ENCODE results near the gene TUBB4A. TPM values are rescaled to one million over a fixed set of nuclear protein-coding genes. Genes with fewer than 3 reads are reported as not detected.
A peak's percentile ranks its signal among the peaks of the same experiment; 100 is the strongest.

TUBB4A gene
- polyA plus RNA-seq, 1 donor from 2014 or later: 17.8 TPM

GRCh38 chr19:6483235-6483634, 18.9 kb downstream of the TUBB4A start:
- H3K4me3 ChIP-seq (ENCODE audit: low read length): no peak overlapping the region
- no peaks in the 10 kb centered on the region for H3K36me3 ChIP-seq (ENCODE audit: insufficient read depth, low read length)
- no peaks in the 10 kb centered on the region for H3K27me3 ChIP-seq (ENCODE audit: insufficient read depth, low read depth, low read length)
- H4K20me1 ChIP-seq (ENCODE audit: insufficient read depth): no peaks in the 10 kb centered on the region
- no peak overlapping the region for H3K4me2 ChIP-seq (ENCODE audit: low read length)
- TF ChIP-seq CTCF (IDR thresholded peaks at IDR 0.05; ENCODE audit: poor library complexity, severe bottlenecking): no peak
- peak; percentile 33 for TF ChIP-seq POLR2AphosphoS5 (IDR thresholded peaks at IDR 0.05)
- no peak for TF ChIP-seq TAF1 (IDR thresholded peaks at IDR 0.05; ENCODE audit: low read depth)
- TF ChIP-seq MXI1 (conservative IDR thresholded peaks at IDR 0.05; ENCODE audit: poor library complexity, severe bottlenecking): no peak
- TF ChIP-seq SMC3 (conservative IDR thresholded peaks at IDR 0.05; ENCODE audit: poor library complexity): no peak
- no peak for TF ChIP-seq REST (IDR thresholded peaks at IDR 0.05; ENCODE audit: borderline replicate concordance)
- no peaks in the 10 kb centered on the region for H3K79me2 ChIP-seq (replicated peaks; ENCODE audit: insufficient read depth, low read length)
- no peak overlapping the region for H3K9ac ChIP-seq (ENCODE audit: low read length)
- no peaks in the 10 kb centered on the region for H3K9me3 ChIP-seq (ENCODE audit: low read length)
- no peak overlapping the region for H3K27ac ChIP-seq (ENCODE audit: low read length)
- no peak overlapping the region for H2AFZ ChIP-seq (ENCODE audit: low read depth, low read length)
- H3K9me2 ChIP-seq (ENCODE audit: insufficient read depth, low read length): no peaks in the 10 kb centered on the region
- H3F3A ChIP-seq (ENCODE audit: insufficient read depth, low read length, poor library complexity, severe bottlenecking): no peaks in the 10 kb centered on the region

GRCh38 chr19:6482343-6482686, 19.8 kb downstream of the TUBB4A start:
- no peak overlapping the region for H3K27ac ChIP-seq (ENCODE audit: low read length)
- H3K27me3 ChIP-seq (ENCODE audit: insufficient read depth, low read depth, low read length): no peaks in the 10 kb centered on the region
- H3K79me2 ChIP-seq (replicated peaks; ENCODE audit: insufficient read depth, low read length): no peaks in the 10 kb centered on the region
- no peak overlapping the region for H3K4me2 ChIP-seq (ENCODE audit: low read length)
- H3K9me3 ChIP-seq (ENCODE audit: low read length): no peaks in the 10 kb centered on the region
- H3F3A ChIP-seq (ENCODE audit: insufficient read depth, low read length, poor library complexity, severe bottlenecking): no peaks in the 10 kb centered on the region
- H3K4me3 ChIP-seq (ENCODE audit: low read length): no peak overlapping the region
- H3K36me3 ChIP-seq (ENCODE audit: insufficient read depth, low read length): no peaks in the 10 kb centered on the region
- no peak overlapping the region for H2AFZ ChIP-seq (ENCODE audit: low read depth, low read length)
- no peaks in the 10 kb centered on the region for H4K20me1 ChIP-seq (ENCODE audit: insufficient read depth)
- no peaks in the 10 kb centered on the region for H3K9me2 ChIP-seq (ENCODE audit: insufficient read depth, low read length)
- TF ChIP-seq RAD21 (conservative IDR thresholded peaks at IDR 0.05) (no peak), POLR2AphosphoS5 (IDR thresholded peaks at IDR 0.05) (no peak), TAF1 (IDR thresholded peaks at IDR 0.05; ENCODE audit: low read depth) (no peak), MXI1 (conservative IDR thresholded peaks at IDR 0.05; ENCODE audit: poor library complexity, severe bottlenecking) (no peak), EZH2 (IDR thresholded peaks at IDR 0.05; ENCODE audit: borderline replicate concordance, insufficient read depth, low read length, poor library complexity, severe bottlenecking) (no peak), REST (IDR thresholded peaks at IDR 0.05; ENCODE audit: borderline replicate concordance) (no peak)
- H3K9ac ChIP-seq (ENCODE audit: low read length): no peak overlapping the region

All from neural cell (in vitro differentiated cells).